Mesenchymal stem cell (in vitro differentiated cells and primary cell): ENCODE results near the gene STX19.
A peak's percentile ranks its signal among the peaks of the same experiment; 100 is the strongest.

Experiments
- DNase-seq: peaks from one replicate; pipeline ENCODE4 v3.0.0-alpha.2; 2013
- H2AFZ ChIP-seq: one replicate; pipeline ENCODE4 v1.6.1; 2013; ENCODE audit warnings: low read depth, mild to moderate bottlenecking, control low read depth, inconsistent platforms, low read length, moderate library complexity
- H2AK5ac ChIP-seq: 2 replicates; pipeline ENCODE4 v1.6.1; 2013; ENCODE audit warnings: low read length, moderate library complexity, mild to moderate bottlenecking, inconsistent platforms; ENCODE audit not compliant: severe bottlenecking
- H2BK120ac ChIP-seq: one replicate; pipeline ENCODE4 v1.6.1; 2013; ENCODE audit warnings: low read depth, mild to moderate bottlenecking, inconsistent platforms, low read length, moderate library complexity
- H2BK12ac ChIP-seq, 2 experiments: one replicate each; pipeline ENCODE4 v1.6.1; 2013; ENCODE audit warnings: inconsistent platforms in 2 of 2, low read length in 2 of 2, mild to moderate bottlenecking in 2 of 2, moderate library complexity in 2 of 2, control low read depth in 1 of 2
- H2BK15ac ChIP-seq: one replicate; pipeline ENCODE4 v1.6.1; 2013; ENCODE audit warnings: mild to moderate bottlenecking, low read depth, inconsistent platforms; ENCODE audit not compliant: poor library complexity, severe bottlenecking
- H2BK5ac ChIP-seq: 2 replicates; pipeline ENCODE4 v1.6.1; 2013; ENCODE audit warnings: low read depth, mild to moderate bottlenecking, low read length, control low read depth, inconsistent platforms; ENCODE audit not compliant: poor library complexity, severe bottlenecking
- H3K14ac ChIP-seq, 2 experiments: one replicate each; pipeline ENCODE4 v1.6.1; 2013; ENCODE audit warnings: inconsistent platforms in 2 of 2, low read length in 2 of 2, control low read depth in 1 of 2, mild to moderate bottlenecking in 1 of 2, moderate library complexity in 1 of 2
- H3K18ac ChIP-seq, 2 experiments: one replicate each; pipeline ENCODE4 v1.6.1; 2013; ENCODE audit warnings: inconsistent platforms in 2 of 2, low read length in 2 of 2, control low read depth in 1 of 2, low read depth in 1 of 2, mild to moderate bottlenecking in 1 of 2
- H3K23ac ChIP-seq, 2 experiments: one replicate each; pipeline ENCODE4 v1.6.1; 2013; ENCODE audit warnings: inconsistent platforms in 2 of 2, low read length in 2 of 2, mild to moderate bottlenecking in 2 of 2, moderate library complexity in 2 of 2, control low read depth in 1 of 2
- H3K27ac ChIP-seq: 2 replicates; pipeline ENCODE4 v1.5.1; 2013; ENCODE audit warnings: mild to moderate bottlenecking, moderate library complexity, low read length, control low read depth, inconsistent platforms; ENCODE audit not compliant: poor library complexity, severe bottlenecking
- H3K27me3 ChIP-seq, 2 experiments: 2 replicates each; pipeline versions ENCODE4 v1.6.1 to v1.7.0; 2013; ENCODE audit warnings: low read length in 2 of 2, mild to moderate bottlenecking in 2 of 2, moderate library complexity in 2 of 2, control low read depth in 1 of 2, inconsistent platforms in 1 of 2; ENCODE audit not compliant: control insufficient read depth in 1 of 2, insufficient read depth in 1 of 2
- H3K36me3 ChIP-seq, 2 experiments: 2 replicates each; pipeline versions ENCODE4 v1.6.1 to v1.7.0; 2013; ENCODE audit warnings: low read length in 2 of 2, control low read depth in 1 of 2, inconsistent platforms in 1 of 2, low read depth in 1 of 2, mild to moderate bottlenecking in 1 of 2; ENCODE audit not compliant: insufficient read depth in 2 of 2, control insufficient read depth in 1 of 2
- H3K4ac ChIP-seq, 2 experiments: one replicate each; pipeline ENCODE4 v1.6.1; 2013; ENCODE audit warnings: inconsistent platforms in 2 of 2, low read length in 2 of 2, mild to moderate bottlenecking in 2 of 2, moderate library complexity in 2 of 2, control low read depth in 1 of 2, low read depth in 1 of 2
- H3K4me1 ChIP-seq: 2 replicates; pipeline ENCODE4 v1.6.1; 2013; ENCODE audit warnings: low read depth, low read length, control low read depth; ENCODE audit not compliant: control insufficient read depth, insufficient read depth
- H3K4me2 ChIP-seq: 2 replicates; pipeline ENCODE4 v1.6.1; 2013; ENCODE audit warnings: low read length, mild to moderate bottlenecking, inconsistent platforms; ENCODE audit not compliant: poor library complexity, severe bottlenecking
- H3K4me3 ChIP-seq, 2 experiments: 2 replicates each; pipeline versions ENCODE4 v1.5.1 to v1.7.0; 2013; ENCODE audit warnings: low read length in 2 of 2, mild to moderate bottlenecking in 2 of 2, control low read depth in 1 of 2, low read depth in 1 of 2; ENCODE audit not compliant: insufficient read depth in 1 of 2
- H3K79me1 ChIP-seq: replicated peaks from 2 replicates; pipeline ENCODE4 v1.6.1; 2013; ENCODE audit warnings: mild to moderate bottlenecking, control low read depth, low read length, inconsistent platforms; ENCODE audit not compliant: poor library complexity, severe bottlenecking
- H3K9ac ChIP-seq: 2 replicates; pipeline ENCODE4 v1.7.0; 2013; ENCODE audit warnings: mild to moderate bottlenecking, low read length, moderate library complexity
- H3K9me3 ChIP-seq: 2 replicates; pipeline ENCODE4 v1.7.0; 2013; ENCODE audit warnings: mild to moderate bottlenecking, low read length; ENCODE audit not compliant: control insufficient read depth
- H4K8ac ChIP-seq: one replicate; pipeline ENCODE4 v1.6.1; 2013; ENCODE audit warnings: inconsistent platforms, mild to moderate bottlenecking, low read length, moderate library complexity
- H4K91ac ChIP-seq: one replicate; pipeline ENCODE4 v1.6.1; 2013; ENCODE audit warnings: mild to moderate bottlenecking, low read length, inconsistent platforms
- WGBS: methylation state at CpG from one replicate; pipeline ENCODE4 v1.1.7; 2013; ENCODE audit warnings: mixed read lengths; 5-methylcytosine and 5-hydroxymethylcytosine counted together

Gene STX19

GRCh38 chr3:94064243-94064860, 36.0 kb upstream of the STX19 start:
- Histone ChIP-seq H2BK12ac (no peak overlapping the region), H3K36me3 (peaks cover 3 to 22% of the 10 kb centered on the region in 2 experiments), H2BK15ac (no peak overlapping the region), H3K4me2 (no peak overlapping the region), H3K18ac (no peak overlapping the region), H3K79me1 (peaks cover 8% of the 10 kb centered on the region), H3K9me3 (no peaks in the 10 kb centered on the region), H3K4ac (no peak overlapping the region), H3K4me3 (peak overlapping the region in 1 of 2 experiments; percentile 83), H2BK5ac (no peak overlapping the region), H3K23ac (no peak overlapping the region), H3K4me1 (peaks cover 3% of the 10 kb centered on the region), H4K8ac (no peak overlapping the region), H3K9ac (peak overlapping the region; percentile 96), H2BK120ac (no peak overlapping the region), H3K27me3 (no peaks in the 10 kb centered on the region), H2AK5ac (no peak overlapping the region), H2AFZ (no peak overlapping the region), H3K27ac (no peak overlapping the region), H3K14ac (no peak overlapping the region), H4K91ac (no peak overlapping the region)
- no peak for DNase-seq
- 92% methylated on average over 5 of the region's 6 CpGs for WGBS

GRCh38 chr3:94063496-94064119, 35.2 kb upstream of the STX19 start:
- no peak for DNase-seq
- peak overlapping the region; percentile 96 for H3K9ac ChIP-seq
- no peak overlapping the region for H2AFZ ChIP-seq
- H3K4me2 ChIP-seq = peak overlapping the region; percentile 71
- H4K91ac ChIP-seq = no peak overlapping the region
- no peak overlapping the region for H3K14ac ChIP-seq
- peaks cover 10% of the 10 kb centered on the region for H3K79me1 ChIP-seq
- peak overlapping the region; percentile 67 to 83 for H3K4me3 ChIP-seq
- 69% methylated on average over 17 of the region's 17 CpGs for WGBS
- peak overlapping the region; percentile 99 for H3K27ac ChIP-seq
- no peak overlapping the region for H2BK120ac ChIP-seq
- H3K18ac ChIP-seq = peak overlapping the region; percentile 26 to 96
- peak overlapping the region; percentile 59 for H4K8ac ChIP-seq
- no peak overlapping the region for H2BK12ac ChIP-seq
- H3K36me3 ChIP-seq = peaks cover 3 to 26% of the 10 kb centered on the region in 2 experiments
- no peak overlapping the region for H3K23ac ChIP-seq
- no peak overlapping the region for H3K4ac ChIP-seq
- no peak overlapping the region for H2BK15ac ChIP-seq
- peaks cover 3% of the 10 kb centered on the region for H3K4me1 ChIP-seq
- no peaks in the 10 kb centered on the region for H3K9me3 ChIP-seq
- peak overlapping the region; percentile 77 for H2AK5ac ChIP-seq
- no peak overlapping the region for H2BK5ac ChIP-seq
- no peaks in the 10 kb centered on the region for H3K27me3 ChIP-seq

GRCh38 chr3:94062513-94063404, 34.4 kb upstream of the STX19 start, which contains the start of the genes DHFR2 and NSUN3:
DHFR2 (minus strand) TSS chr3:94062916; CDS start chr3:94061511, 1,405 bp downstream.
NSUN3 (plus strand) TSS chr3:94063061; CDS start chr3:94063127, 66 bp downstream.
- under 1% methylated on average over 48 of the region's 52 CpGs for WGBS
- Histone ChIP-seq H4K91ac (peak within 1 kb of the TSS; percentile 94), H3K4me3 (peak within 1 kb of the TSS; percentile 67 to 83), H3K36me3 (peaks cover 3 to 27% of the 10 kb centered on the region in 2 experiments), H2BK5ac (peak within 1 kb of the TSS; percentile 85), H3K27ac (peak within 1 kb of the TSS; percentile 99), H3K23ac (no peak within 1 kb of the TSS), H2BK12ac (peak within 1 kb of the TSS in 1 of 2 experiments; percentile 30), H3K9ac (peak within 1 kb of the TSS; percentile 96), H3K4me2 (peak within 1 kb of the TSS; percentile 71), H3K18ac (peak within 1 kb of the TSS; percentile 34 to 96), H2AK5ac (peak within 1 kb of the TSS; percentile 77), H2AFZ (no peak within 1 kb of the TSS), H3K9me3 (no peaks in the 10 kb centered on the region), H3K14ac (peak within 1 kb of the TSS in 1 of 2 experiments; percentile 15), H2BK120ac (peak within 1 kb of the TSS; percentile 97), H4K8ac (peak within 1 kb of the TSS; percentile 89), H3K4me1 (peaks cover 3% of the 10 kb centered on the region), H2BK15ac (peak within 1 kb of the TSS; percentile 77), H3K79me1 (peaks cover 9% of the 10 kb centered on the region), H3K4ac (peak within 1 kb of the TSS; percentile 39 to 45), H3K27me3 (no peaks in the 10 kb centered on the region)
- DNase-seq = peak; percentile 99
